ENCODE data around the gene SUV39H1.

The SUV39H1 gene

GRCh38 chrX:48694776-48695533 is 1.6 kb upstream of the SUV39H1 start (continued):
- no peak for TF ChIP-seq PRDM4 (tag by site-specific recombination; IDR thresholded peaks at IDR 0.05)
- TF ChIP-seq ZBTB48 (tag by site-specific recombination; IDR thresholded peaks at IDR 0.05), result no peak
- no peak for TF ChIP-seq ZNF280C (tag by site-specific recombination; IDR thresholded peaks at IDR 0.05)
- TF ChIP-seq OVOL3 (tag by site-specific recombination; IDR thresholded peaks at IDR 0.05), result no peak
- peak; percentile 63 for TF ChIP-seq ZNF335 (tag by site-specific recombination; conservative IDR thresholded peaks at IDR 0.05)
- no peak for TF ChIP-seq BCL6B (tag by site-specific recombination; IDR thresholded peaks at IDR 0.05)

- ChIA-PET POLR2A (interaction anchor here (1.3 to 2.5 kb wide), 3 partner anchors 19 to 64 kb away, joined by 5 to 19 read pairs (median 14); no protein-coding TSS in a partner anchor), CTCF (interaction anchor here (0.9 kb wide), 1 partner anchor 47 kb away, joined by 4 read pairs; no protein-coding TSS in a partner anchor)
- no peak overlapping the region; the same call in 1 of the 2 replicates for H3K27ac ChIP-seq (ENCODE audit: extremely low read depth, low read depth, low read length)
Observed at GRCh38 chrX:48695534-48695896, 1.0 kb upstream of the SUV39H1 start.

GRCh38 chrX:48695925-48696300 is 621 bp upstream of the SUV39H1 start:
- TF ChIP-seq SP2 (tag by site-specific recombination; IDR thresholded peaks at IDR 0.05) (no peak), ZNF112 (tag by site-specific recombination; IDR thresholded peaks at IDR 0.05) (no peak), ZBTB17 (tag by site-specific recombination; IDR thresholded peaks at IDR 0.05) (peak; percentile 31; the same call in 1 of the 2 replicates), TCF7L2 (IDR thresholded peaks at IDR 0.05; ENCODE audit: borderline replicate concordance, low read depth, low read length) (no peak), ZNF354C (tag by site-specific recombination; IDR thresholded peaks at IDR 0.05; ENCODE audit: borderline replicate concordance, low read depth) (no peak), ZNF280C (tag by site-specific recombination; IDR thresholded peaks at IDR 0.05) (0 out of 2 replicates have a peak, but pooled peaks have one; percentile 52), GFI1B (tag by site-specific recombination; IDR thresholded peaks at IDR 0.05) (0 out of 2 replicates have a peak, but pooled peaks have one; percentile 19), ZBTB48 (tag by site-specific recombination; IDR thresholded peaks at IDR 0.05) (peak; percentile 59; the same call in 1 of the 2 replicates), ZBTB1 (tag by site-specific recombination; IDR thresholded peaks at IDR 0.05) (no peak)
- H3K36me3 ChIP-seq (ENCODE audit: control insufficient read depth in 2 of 2, insufficient read depth in 1 of 2, low read length in 2 of 2), result peaks cover 0 to 25% of the 10 kb centered on the region in 2 experiments; a peak in 2 of 3 replicates
- no peaks in the 10 kb centered on the region for H3K9me3 ChIP-seq (ENCODE audit: control insufficient read depth, insufficient read depth, low read depth, low read length)
- H3K4me1 ChIP-seq (ENCODE audit: control insufficient read depth, insufficient read depth, low read length), result no peaks in the 10 kb centered on the region
- POLR2A ChIA-PET, result interaction anchor here (1.1 to 2.5 kb wide), 4 partner anchors 13 to 64 kb away, joined by 3 to 19 read pairs (median 10); no protein-coding TSS in a partner anchor
- H3K27ac ChIP-seq (ENCODE audit: extremely low read depth, low read depth, low read length), result peak overlapping the region; percentile 78; the same call in 1 of the 2 replicates
- H3K4me3 ChIP-seq (ENCODE audit: low read depth, low read length), result peak overlapping the region; percentile 60
- CTCF ChIA-PET, result no interaction called here

More at GRCh38 chrX:48695534-48695896, 1.0 kb upstream of the SUV39H1 start:
- H3K4me3 ChIP-seq (ENCODE audit: low read depth, low read length), result no peak overlapping the region
- peaks cover 0 to 21% of the 10 kb centered on the region in 2 experiments; a peak in 2 of 3 replicates for H3K36me3 ChIP-seq (ENCODE audit: control insufficient read depth in 2 of 2, insufficient read depth in 1 of 2, low read length in 2 of 2)
- no peaks in the 10 kb centered on the region for H3K4me1 ChIP-seq (ENCODE audit: control insufficient read depth, insufficient read depth, low read length)
- H3K9me3 ChIP-seq (ENCODE audit: control insufficient read depth, insufficient read depth, low read depth, low read length), result no peaks in the 10 kb centered on the region
- TF ChIP-seq ZNF341 (tag by site-specific recombination; IDR thresholded peaks at IDR 0.05; ENCODE audit: low read depth), result no peak
- peak; percentile 38; the same call in 1 of the 2 replicates for TF ChIP-seq ZBTB17 (tag by site-specific recombination; IDR thresholded peaks at IDR 0.05)
